Stimulated activated CD4-positive, alpha-beta T cell treated with anti-CD3 and anti-CD28 coated beads, TNF-alpha, amount 100 ng/mL, for 1 hour (primary cell): ENCODE results near the gene CTDP1.

Experiments
- DNase-seq, 3 donors: peaks; one replicate each; pipeline ENCODE4 v3.0.0-alpha.2; 2020; ENCODE audit warnings: low read depth in 3 of 3, low spot score in 1 of 3

CTDP1 gene

GRCh38 chr18:79679552-79680099, at the start of gene CTDP1:
Gene CTDP1 (plus strand): TSS chr18:79679803. CDS start chr18:79679948, 145 bp downstream.
- peak; percentile 73 to 78 (median 74) for DNase-seq

DNA sequence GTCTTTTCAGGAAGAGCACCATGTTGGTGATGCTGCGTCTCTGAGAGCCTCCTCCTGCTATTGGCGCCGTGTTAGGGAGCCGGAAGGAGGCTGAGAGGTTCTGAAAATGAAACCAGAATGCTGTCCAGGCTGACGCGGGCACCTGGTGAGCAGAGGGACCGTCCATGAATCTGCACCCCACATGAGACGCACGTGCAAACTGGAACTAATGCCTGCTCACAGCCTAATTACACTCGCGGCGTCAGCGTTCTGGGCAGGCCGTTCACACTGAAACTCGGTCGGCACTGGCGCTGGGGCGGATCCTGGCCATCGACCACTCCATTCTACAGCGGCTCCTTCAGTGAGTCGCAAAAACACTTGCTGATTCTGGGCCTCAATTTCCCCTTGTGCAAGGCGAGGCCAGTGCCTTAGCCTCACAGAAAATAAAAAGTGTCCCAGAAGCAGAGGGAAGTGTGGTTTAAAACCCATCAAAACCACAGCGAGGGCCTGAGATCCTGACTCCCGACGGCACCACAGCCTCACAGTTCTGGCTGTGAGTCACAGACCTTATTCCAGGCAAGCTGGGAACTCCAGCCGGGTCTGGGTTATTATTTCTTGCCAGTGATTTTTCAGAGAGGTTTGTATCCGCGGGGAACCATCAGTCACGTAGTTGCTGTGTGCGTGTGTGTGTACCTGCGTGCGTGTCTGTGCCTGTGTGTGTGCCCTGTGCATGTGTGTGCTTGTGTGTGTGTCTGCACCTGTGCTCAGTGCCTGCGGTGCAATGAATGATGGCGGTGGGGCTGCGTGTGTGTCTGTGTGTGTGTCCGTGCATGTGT, 49.1 kb upstream of the CTDP1 start:
- DNase-seq, result no peak

DNA sequence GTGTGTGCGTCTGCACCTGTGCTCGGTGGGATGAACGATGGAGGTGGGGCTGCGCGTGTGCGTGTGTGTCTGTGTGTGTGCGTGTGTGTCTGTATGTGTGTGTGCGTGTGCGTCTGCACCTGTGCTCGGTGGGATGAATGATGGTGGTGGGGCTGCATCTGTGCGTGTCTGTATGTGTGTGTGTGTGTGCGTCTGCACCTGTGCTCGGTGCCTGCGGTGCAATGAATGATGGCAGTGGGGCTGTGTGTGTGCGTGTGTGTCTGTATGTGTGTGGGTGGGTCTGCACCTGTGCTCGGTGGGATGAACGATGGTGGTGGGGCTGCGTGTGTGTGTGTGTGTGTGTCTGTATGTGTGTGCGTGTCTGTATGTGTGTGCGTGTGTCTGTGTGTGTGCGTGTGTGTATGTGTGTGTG, 48.5 kb upstream of the CTDP1 start:
- DNase-seq, result no peak

- DNase-seq, result no peak
Observed at GRCh38 chr18:79631761-79632446, 47.7 kb upstream of the CTDP1 start.

DNA sequence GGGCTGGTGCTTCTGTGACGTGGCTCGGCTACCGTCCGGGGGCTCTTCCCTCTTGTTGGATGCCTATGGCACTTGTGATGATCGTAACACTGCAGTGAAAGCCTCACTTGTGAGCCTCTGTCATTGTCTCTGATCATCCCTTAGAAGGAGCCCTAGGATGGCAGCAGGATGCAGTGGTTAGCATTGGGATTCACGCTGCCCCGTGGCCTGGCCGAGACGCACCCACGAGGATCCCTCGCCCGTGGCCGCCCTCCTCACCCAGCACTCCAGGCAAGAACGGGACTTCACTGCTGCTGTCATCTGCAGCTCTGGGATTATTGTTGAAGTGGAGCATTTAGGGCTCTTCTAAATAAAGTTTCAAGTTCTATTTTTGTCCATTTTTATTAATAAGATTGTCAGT, 46.8 kb upstream of the CTDP1 start:
- DNase-seq, result no peak

GRCh38 chr18:79634186-79634585, 45.4 kb upstream of the CTDP1 start:
- no peak for DNase-seq

GRCh38 chr18:79634593-79635426, 44.8 kb upstream of the CTDP1 start:
- DNase-seq, result no peak

DNA sequence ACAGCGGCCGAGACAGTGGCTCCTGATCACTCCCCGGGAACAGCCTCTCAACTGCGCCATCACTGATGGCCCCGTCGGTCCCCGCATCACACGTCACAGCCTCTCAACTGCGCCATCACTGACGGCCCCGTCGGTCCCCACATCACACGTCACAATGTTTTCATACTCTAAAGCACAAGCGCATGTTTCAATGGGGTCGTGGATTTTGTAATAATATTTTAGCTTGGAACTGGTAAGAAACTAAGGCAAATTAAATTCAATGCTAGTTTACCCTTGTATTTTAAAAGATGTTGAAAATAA, 44.2 kb upstream of the CTDP1 start:
- no peak for DNase-seq

- DNase-seq, result no peak
Observed at GRCh38 chr18:79637181-79637920, 42.3 kb upstream of the CTDP1 start.

- no peak for DNase-seq
Observed at GRCh38 chr18:79637921-79638909, 41.4 kb upstream of the CTDP1 start.

GRCh38 chr18:79639072-79639829, 40.4 kb upstream of the CTDP1 start:
- DNase-seq, result no peak

GRCh38 chr18:79640064-79640672, 39.4 kb upstream of the CTDP1 start:
- no peak for DNase-seq

DNA sequence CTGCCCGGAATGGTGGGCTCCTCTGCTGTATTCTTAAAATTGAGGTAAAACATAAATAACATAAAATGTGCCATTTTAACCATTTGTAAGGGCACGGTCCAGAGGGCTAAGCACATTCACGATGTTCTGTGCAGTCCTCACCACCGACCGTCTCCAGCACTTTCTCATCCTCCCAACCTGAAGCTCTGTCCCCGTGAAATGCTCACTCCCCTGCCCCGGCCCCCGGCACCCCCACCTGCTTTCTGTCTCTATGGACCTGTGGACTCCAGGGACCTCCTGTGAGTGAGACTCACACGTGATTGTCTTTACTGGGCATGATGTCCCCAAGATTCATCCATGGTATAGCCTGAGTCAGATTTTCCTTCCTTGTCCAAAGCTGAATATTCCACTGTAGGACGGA, 38.7 kb upstream of the CTDP1 start:
- no peak for DNase-seq

GRCh38 chr18:79641722-79642497, 37.7 kb upstream of the CTDP1 start:
- no peak for DNase-seq

GRCh38 chr18:79642626-79643025, 37.0 kb upstream of the CTDP1 start:
- DNase-seq, result no peak

GRCh38 chr18:79643054-79643984, 36.3 kb upstream of the CTDP1 start:
- no peak for DNase-seq
